ENCODE results near the gene BICRA. TPM values are rescaled to one million over a fixed set of nuclear protein-coding genes. Genes with fewer than 3 reads are reported as not detected.
"Not testable (repeated sequence)": the region's sequence is repeated elsewhere in the genome, so short reads cannot be mapped to it uniquely, and the experiment has no call there.

The BICRA gene
- polyA plus RNA-seq, 3 donors: 0.08 to 4.6 TPM; not detected in 1

DNA sequence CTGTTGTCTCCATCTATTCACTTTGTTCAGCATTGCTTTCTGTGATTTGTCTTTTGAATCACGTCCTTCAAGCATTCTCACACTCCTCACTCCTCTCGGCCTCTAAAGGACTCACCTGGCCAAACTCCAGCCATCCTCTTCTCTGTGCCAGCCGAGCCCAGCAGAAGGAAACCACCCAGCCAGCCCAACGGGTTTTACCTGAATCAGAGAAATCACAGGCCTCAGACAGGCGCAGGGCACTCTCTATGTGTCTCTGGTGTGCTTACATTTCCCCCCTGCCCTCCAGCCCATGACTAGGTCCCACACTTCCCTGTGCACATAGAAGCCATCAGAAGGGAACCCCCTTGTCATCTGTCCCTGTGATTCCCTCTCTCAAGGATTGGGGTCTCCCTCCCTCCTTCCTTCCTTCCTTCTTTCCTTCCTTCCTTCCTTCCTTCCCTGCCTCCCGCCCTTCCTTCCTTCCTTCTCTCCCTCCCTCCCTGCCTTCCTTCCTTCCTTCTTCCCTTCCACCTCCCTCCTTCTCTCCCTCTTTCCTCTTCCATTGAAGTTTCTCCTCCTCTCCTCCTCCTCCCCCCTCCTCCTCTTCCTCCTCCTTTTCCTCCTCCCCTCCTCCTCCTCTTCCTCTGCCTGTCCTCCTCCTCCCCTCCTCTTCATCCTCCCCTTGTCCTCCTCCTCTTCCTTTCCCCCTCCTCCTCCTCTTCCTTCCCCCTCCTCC, 27.2 kb upstream of the BICRA start:
- no peak overlapping the region for H3K9ac ChIP-seq (ENCODE audit: insufficient read depth, low read length, poor library complexity, severe bottlenecking)
- no peak overlapping the region for H3K27ac ChIP-seq (ENCODE audit: low read depth in 1 of 2, low read length in 2 of 2)
- intact Hi-C loops (cut with micrococcal nuclease): no loop called here
- no peak overlapping the region for H3K4me3 ChIP-seq (replicated peaks in 1 of 3; ENCODE audit: low read depth in 2 of 3, low read length in 3 of 3)
- peaks cover 0 to 6% of the 10 kb centered on the region in 2 donors for H3K27me3 ChIP-seq (ENCODE audit: control insufficient read depth in 2 of 2, insufficient read depth in 2 of 2, low read length in 2 of 2)
- H3K36me3 ChIP-seq (replicated peaks in 1 of 2; ENCODE audit: control insufficient read depth in 1 of 2, insufficient read depth in 2 of 2, low read length in 2 of 2): no peaks in the 10 kb centered on the region
- Mint-ChIP-seq H3K36me3 (peaks cover 0 to 3% of the 10 kb centered on the region in 2 donors), H3K27me3 (ENCODE audit: low read depth in 3 of 3) (peaks cover 16 to 32% (median 17%) of the 10 kb centered on the region in 3 donors), H3K4me1 (peaks cover 6% of the 10 kb centered on the region), H3K4me3 (no peak overlapping the region), H3K27ac (peak overlapping the region in 3 of 7 donors; percentile 15 to 69 (median 56)), H3K9me3 (peaks cover 7 to 22% (median 18%) of the 10 kb centered on the region in 7 donors)
- no peaks in the 10 kb centered on the region for H3K4me1 ChIP-seq (ENCODE audit: control insufficient read depth in 1 of 2, insufficient read depth in 2 of 2, low read length in 2 of 2)
- peaks cover 10 to 20% of the 10 kb centered on the region in 2 donors for H3K9me3 ChIP-seq (replicated peaks in 1 of 2; ENCODE audit: control insufficient read depth in 1 of 2, insufficient read depth in 1 of 2, low read length in 2 of 2)
- TF ChIP-seq, protein P1, sequence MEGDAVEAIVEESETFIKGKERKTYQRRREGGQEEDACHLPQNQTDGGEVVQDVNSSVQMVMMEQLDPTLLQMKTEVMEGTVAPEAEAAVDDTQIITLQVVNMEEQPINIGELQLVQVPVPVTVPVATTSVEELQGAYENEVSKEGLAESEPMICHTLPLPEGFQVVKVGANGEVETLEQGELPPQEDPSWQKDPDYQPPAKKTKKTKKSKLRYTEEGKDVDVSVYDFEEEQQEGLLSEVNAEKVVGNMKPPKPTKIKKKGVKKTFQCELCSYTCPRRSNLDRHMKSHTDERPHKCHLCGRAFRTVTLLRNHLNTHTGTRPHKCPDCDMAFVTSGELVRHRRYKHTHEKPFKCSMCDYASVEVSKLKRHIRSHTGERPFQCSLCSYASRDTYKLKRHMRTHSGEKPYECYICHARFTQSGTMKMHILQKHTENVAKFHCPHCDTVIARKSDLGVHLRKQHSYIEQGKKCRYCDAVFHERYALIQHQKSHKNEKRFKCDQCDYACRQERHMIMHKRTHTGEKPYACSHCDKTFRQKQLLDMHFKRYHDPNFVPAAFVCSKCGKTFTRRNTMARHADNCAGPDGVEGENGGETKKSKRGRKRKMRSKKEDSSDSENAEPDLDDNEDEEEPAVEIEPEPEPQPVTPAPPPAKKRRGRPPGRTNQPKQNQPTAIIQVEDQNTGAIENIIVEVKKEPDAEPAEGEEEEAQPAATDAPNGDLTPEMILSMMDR (IDR thresholded peaks at IDR 0.05): no peak
- H3K79me2 ChIP-seq (ENCODE audit: insufficient read depth, low read length): no peaks in the 10 kb centered on the region
- WGBS (ENCODE audit: insufficient coverage): 52% methylated on average over 6 of the region's 6 CpGs
- H4K20me1 ChIP-seq (ENCODE audit: insufficient read depth, low read length): no peaks in the 10 kb centered on the region
- no peak for DNase-seq
- H2AFZ ChIP-seq (ENCODE audit: insufficient read depth, low read depth, low read length, poor library complexity, severe bottlenecking): no peak overlapping the region
- H3K4me2 ChIP-seq (replicated peaks; ENCODE audit: extremely low read depth, low read length, poor library complexity, severe bottlenecking): no peak overlapping the region

DNA sequence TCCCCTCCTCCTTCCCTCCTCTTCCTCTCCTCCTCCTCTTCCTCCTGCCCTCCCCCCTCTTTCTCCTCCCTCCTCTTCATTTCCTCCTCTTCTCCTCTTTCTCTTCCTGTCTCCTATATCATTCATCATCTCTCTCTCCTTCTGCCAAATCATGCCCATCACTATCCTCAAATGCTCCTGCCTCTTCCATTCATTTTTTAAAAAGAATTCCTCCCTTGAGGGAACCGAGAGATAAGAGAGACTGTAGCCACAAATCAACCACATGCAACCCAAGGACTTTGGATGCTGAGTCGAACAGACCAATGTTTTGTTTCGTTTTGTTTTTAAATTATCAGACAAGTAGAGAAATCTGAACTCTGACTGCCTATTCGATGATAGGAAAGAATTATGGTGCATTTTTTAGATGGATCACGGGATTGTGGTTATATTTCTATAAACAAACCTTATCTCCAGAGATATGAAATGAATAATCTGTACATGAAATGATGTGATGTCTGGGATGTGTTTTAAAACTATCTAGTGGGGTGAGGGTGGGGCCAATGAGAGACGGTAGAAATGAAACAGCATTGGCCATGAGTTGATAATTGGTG, 26.5 kb upstream of the BICRA start:
- TF ChIP-seq, protein P1 (IDR thresholded peaks at IDR 0.05): no peak
- H3K36me3 Mint-ChIP-seq: peaks cover 0 to 3% of the 10 kb centered on the region in 2 donors
- no peaks in the 10 kb centered on the region for H3K79me2 ChIP-seq (ENCODE audit: insufficient read depth, low read length)
- no peak overlapping the region for H3K27ac ChIP-seq (ENCODE audit: low read depth in 1 of 2, low read length in 2 of 2)
- H2AFZ ChIP-seq (ENCODE audit: insufficient read depth, low read depth, low read length, poor library complexity, severe bottlenecking): no peak overlapping the region
- intact Hi-C loops (cut with micrococcal nuclease): no loop called here
- no peak overlapping the region for H3K9ac ChIP-seq (ENCODE audit: insufficient read depth, low read length, poor library complexity, severe bottlenecking)
- no CpG with 5 or more reads among the region's 6 CpGs for WGBS (ENCODE audit: insufficient coverage)
- H3K4me2 ChIP-seq (replicated peaks; ENCODE audit: extremely low read depth, low read length, poor library complexity, severe bottlenecking): no peak overlapping the region
- H4K20me1 ChIP-seq (ENCODE audit: insufficient read depth, low read length): no peaks in the 10 kb centered on the region
- H3K4me1 ChIP-seq (ENCODE audit: control insufficient read depth in 1 of 2, insufficient read depth in 2 of 2, low read length in 2 of 2): no peaks in the 10 kb centered on the region
- peaks cover 15 to 30% (median 17%) of the 10 kb centered on the region in 3 donors for H3K27me3 Mint-ChIP-seq (ENCODE audit: low read depth in 3 of 3)
- no peak overlapping the region for H3K27ac Mint-ChIP-seq
- H3K9me3 ChIP-seq (replicated peaks in 1 of 2; ENCODE audit: control insufficient read depth in 1 of 2, insufficient read depth in 1 of 2, low read length in 2 of 2): peaks cover 10 to 26% of the 10 kb centered on the region in 2 donors
- H3K4me1 Mint-ChIP-seq: peaks cover 6% of the 10 kb centered on the region
- no peak overlapping the region for H3K4me3 ChIP-seq (replicated peaks in 1 of 3; ENCODE audit: low read depth in 2 of 3, low read length in 3 of 3)
- H3K27me3 ChIP-seq (ENCODE audit: control insufficient read depth in 2 of 2, insufficient read depth in 2 of 2, low read length in 2 of 2): peaks cover 0 to 6% of the 10 kb centered on the region in 2 donors
- H3K9me3 Mint-ChIP-seq: peaks cover 10 to 26% (median 21%) of the 10 kb centered on the region in 7 donors
- no peaks in the 10 kb centered on the region for H3K36me3 ChIP-seq (replicated peaks in 1 of 2; ENCODE audit: control insufficient read depth in 1 of 2, insufficient read depth in 2 of 2, low read length in 2 of 2)
- DNase-seq: no peak
- peak overlapping the region in 1 of 2 donors; percentile 22 for H3K4me3 Mint-ChIP-seq

DNA sequence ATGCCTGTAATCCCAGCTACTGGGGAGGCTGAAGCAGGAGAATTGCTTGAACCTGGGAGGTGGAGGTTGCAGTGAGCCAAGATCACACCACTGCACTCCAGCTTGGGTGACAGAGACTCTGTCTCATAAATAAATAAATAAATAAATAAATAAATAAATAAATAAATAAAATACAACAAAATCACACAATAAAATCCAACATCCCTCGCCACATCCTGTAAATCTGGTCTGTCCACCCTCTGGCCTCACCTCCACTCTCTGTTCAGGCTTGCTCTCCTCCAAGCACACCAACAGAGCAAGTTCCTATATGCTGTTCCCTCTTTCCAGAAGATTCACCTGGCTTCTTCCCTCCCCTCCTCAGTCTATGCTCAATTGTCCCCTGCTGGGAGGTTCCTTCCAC, 25.8 kb upstream of the BICRA start:
- H3K4me2 ChIP-seq (replicated peaks; ENCODE audit: extremely low read depth, low read length, poor library complexity, severe bottlenecking); intact Hi-C loops (cut with micrococcal nuclease); H3K27me3 ChIP-seq (ENCODE audit: control insufficient read depth in 2 of 2, insufficient read depth in 2 of 2, low read length in 2 of 2); H3K27ac Mint-ChIP-seq; H3K27ac ChIP-seq (ENCODE audit: low read depth in 1 of 2, low read length in 2 of 2); H3K4me1 Mint-ChIP-seq; H3K9ac ChIP-seq (ENCODE audit: insufficient read depth, low read length, poor library complexity, severe bottlenecking); H3K36me3 ChIP-seq (replicated peaks in 1 of 2; ENCODE audit: control insufficient read depth in 1 of 2, insufficient read depth in 2 of 2, low read length in 2 of 2); H3K4me1 ChIP-seq (ENCODE audit: control insufficient read depth in 1 of 2, insufficient read depth in 2 of 2, low read length in 2 of 2); H3K4me3 ChIP-seq (replicated peaks in 1 of 3; ENCODE audit: low read depth in 2 of 3, low read length in 3 of 3); H2AFZ ChIP-seq (ENCODE audit: insufficient read depth, low read depth, low read length, poor library complexity, severe bottlenecking); DNase-seq; H3K79me2 ChIP-seq (ENCODE audit: insufficient read depth, low read length); H3K4me3 Mint-ChIP-seq; H4K20me1 ChIP-seq (ENCODE audit: insufficient read depth, low read length); H3K36me3 Mint-ChIP-seq: not testable (repeated sequence)
- peaks cover 10 to 32% of the 10 kb centered on the region in 2 donors for H3K9me3 ChIP-seq (replicated peaks in 1 of 2; ENCODE audit: control insufficient read depth in 1 of 2, insufficient read depth in 1 of 2, low read length in 2 of 2)
- peaks cover 15 to 29% (median 17%) of the 10 kb centered on the region in 3 donors for H3K27me3 Mint-ChIP-seq (ENCODE audit: low read depth in 3 of 3)
- 89% methylated on average over 1 of the region's 1 CpG for WGBS (ENCODE audit: insufficient coverage)
- H3K9me3 Mint-ChIP-seq: peaks cover 10 to 30% (median 25%) of the 10 kb centered on the region in 7 donors

Measured in CD14-positive monocyte (primary cell).